Measurements from ENCODE around the gene RETREG2. TPM values are rescaled to one million over a fixed set of nuclear protein-coding genes. Genes with fewer than 3 reads are reported as not detected.
"Not testable (repeated sequence)": the region's sequence is repeated elsewhere in the genome, so short reads cannot be mapped to it uniquely, and the experiment has no call there.

The RETREG2 gene
- total RNA-seq, 1 donor from 2014 or later: 70.0 TPM

DNA sequence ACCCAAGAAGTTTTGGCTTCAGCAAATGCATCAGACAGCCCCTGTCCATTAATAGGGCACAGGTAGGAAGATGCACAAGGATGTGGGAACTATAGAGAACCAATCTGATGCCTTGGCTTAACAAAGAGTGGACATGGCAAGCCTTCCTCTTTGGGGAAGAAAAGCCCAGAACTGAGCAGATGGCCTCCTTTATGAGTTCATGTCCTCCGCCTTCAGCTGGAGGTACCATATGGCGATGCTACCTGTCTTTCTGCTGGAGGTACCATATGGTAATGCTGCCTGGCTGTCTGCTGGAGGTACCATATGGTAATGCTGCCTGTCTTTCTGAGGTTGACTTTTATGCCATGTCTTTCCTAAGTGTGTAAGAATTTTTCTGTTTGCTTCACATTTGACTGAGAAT, 6.0 kb downstream of the RETREG2 start:
- no peak for DNase-seq (ENCODE audit: low spot score in 2 of 2, unreplicated experiment in 2 of 2)
- H3K27me3 Mint-ChIP-seq (ENCODE audit: low read depth): no peaks in the 10 kb centered on the region
- no peak overlapping the region for H3K4me3 Mint-ChIP-seq
- H3K4me1 Mint-ChIP-seq: peaks cover 3% of the 10 kb centered on the region
- H3K27ac Mint-ChIP-seq: no peak overlapping the region
- peaks cover 21% of the 10 kb centered on the region for H3K36me3 Mint-ChIP-seq
- no peaks in the 10 kb centered on the region for H3K9me3 Mint-ChIP-seq
- TF ChIP-seq, protein P1, sequence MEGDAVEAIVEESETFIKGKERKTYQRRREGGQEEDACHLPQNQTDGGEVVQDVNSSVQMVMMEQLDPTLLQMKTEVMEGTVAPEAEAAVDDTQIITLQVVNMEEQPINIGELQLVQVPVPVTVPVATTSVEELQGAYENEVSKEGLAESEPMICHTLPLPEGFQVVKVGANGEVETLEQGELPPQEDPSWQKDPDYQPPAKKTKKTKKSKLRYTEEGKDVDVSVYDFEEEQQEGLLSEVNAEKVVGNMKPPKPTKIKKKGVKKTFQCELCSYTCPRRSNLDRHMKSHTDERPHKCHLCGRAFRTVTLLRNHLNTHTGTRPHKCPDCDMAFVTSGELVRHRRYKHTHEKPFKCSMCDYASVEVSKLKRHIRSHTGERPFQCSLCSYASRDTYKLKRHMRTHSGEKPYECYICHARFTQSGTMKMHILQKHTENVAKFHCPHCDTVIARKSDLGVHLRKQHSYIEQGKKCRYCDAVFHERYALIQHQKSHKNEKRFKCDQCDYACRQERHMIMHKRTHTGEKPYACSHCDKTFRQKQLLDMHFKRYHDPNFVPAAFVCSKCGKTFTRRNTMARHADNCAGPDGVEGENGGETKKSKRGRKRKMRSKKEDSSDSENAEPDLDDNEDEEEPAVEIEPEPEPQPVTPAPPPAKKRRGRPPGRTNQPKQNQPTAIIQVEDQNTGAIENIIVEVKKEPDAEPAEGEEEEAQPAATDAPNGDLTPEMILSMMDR (IDR thresholded peaks at IDR 0.05; ENCODE audit: unreplicated experiment): no peak

DNA sequence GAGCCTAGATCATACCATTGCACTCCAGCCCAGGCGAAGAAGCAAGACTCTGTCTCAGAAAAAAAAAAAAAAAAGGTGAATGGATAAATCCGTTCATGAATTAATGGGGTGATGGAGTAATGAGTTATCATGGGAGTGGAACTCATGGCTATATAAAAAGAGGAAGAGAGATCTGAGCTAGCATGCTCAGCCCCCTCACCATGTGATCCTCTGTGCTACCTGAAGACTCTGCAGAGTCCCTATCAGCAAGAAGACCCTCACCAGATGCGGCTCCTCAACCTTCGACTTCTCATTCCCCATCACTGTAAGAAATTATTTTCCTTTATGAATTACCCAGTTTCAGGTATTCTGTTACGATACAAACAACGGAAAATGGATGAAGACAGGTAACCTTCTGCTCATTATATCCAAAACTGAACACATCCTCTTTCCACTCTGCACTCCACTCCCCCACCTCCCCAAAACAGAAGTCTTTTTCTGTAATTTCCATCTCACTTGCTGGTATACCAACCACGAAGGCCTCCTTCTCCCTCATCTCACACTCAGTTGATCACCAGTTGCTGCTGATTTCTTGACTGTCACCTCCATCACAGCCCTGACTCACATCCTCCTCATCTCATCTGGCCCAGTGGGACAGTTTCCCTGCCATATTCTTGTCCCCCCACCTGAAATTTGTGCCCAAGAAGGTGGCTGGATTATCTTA, 8.8 kb downstream of the RETREG2 start:
- TF ChIP-seq, protein P1 (IDR thresholded peaks at IDR 0.05; ENCODE audit: unreplicated experiment): no peak
- Mint-ChIP-seq H3K4me3 (no peak overlapping the region), H3K4me1 (no peaks in the 10 kb centered on the region), H3K36me3 (peaks cover 7% of the 10 kb centered on the region), H3K27me3 (ENCODE audit: low read depth) (no peaks in the 10 kb centered on the region), H3K9me3 (no peaks in the 10 kb centered on the region), H3K27ac (no peak overlapping the region)
- no peak for DNase-seq (ENCODE audit: low spot score in 2 of 2, unreplicated experiment in 2 of 2)

DNA sequence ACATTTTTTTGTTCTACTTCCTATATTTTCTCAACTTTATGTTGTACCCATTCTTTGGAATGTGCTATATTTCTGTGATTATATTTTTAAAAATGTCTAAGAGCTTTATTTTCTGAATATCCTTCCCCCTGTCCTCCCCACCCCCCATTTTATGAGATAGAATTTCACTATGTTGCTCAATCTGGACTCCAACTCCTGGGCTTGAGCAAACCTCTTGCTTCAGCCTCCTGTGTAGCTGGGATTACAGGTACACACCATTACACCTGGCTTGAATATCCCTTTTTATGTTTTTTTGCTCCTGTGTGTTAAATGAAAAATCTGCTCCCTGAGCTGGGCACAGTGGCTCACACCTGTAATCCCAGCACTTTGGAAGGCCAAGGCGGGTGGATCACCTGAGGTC, 19.3 kb downstream of the RETREG2 start:
- no peaks in the 10 kb centered on the region for H3K9me3 Mint-ChIP-seq
- TF ChIP-seq, protein P1 (IDR thresholded peaks at IDR 0.05; ENCODE audit: unreplicated experiment): no peak
- H3K27ac Mint-ChIP-seq: no peak overlapping the region
- no peaks in the 10 kb centered on the region for H3K4me1 Mint-ChIP-seq
- DNase-seq (ENCODE audit: low spot score in 2 of 2, unreplicated experiment in 2 of 2): no peak
- H3K27me3 Mint-ChIP-seq (ENCODE audit: low read depth): peaks cover 15% of the 10 kb centered on the region
- no peak overlapping the region for H3K4me3 Mint-ChIP-seq
- no peaks in the 10 kb centered on the region for H3K36me3 Mint-ChIP-seq

DNA sequence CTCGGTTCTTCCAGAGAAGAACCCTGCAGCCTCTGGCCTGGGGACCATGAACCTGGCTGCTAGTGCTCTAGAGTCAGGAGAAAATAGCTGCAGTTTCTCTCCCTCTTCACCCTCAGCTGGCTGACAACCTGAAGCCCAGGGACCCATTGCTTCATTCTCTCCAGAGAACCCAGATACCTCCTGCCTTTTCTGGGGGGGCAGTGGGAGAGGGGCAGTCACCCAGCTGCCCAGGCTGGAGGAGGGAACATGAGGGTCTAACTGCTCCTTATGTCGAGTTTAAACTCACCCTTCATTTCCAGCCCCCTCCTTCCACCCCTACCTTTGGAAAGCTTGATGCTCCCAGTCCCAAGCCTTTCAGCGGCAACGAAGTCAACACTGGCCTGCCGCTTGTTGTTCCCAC, 20.9 kb downstream of the RETREG2 start:
- TF ChIP-seq, protein P1 (IDR thresholded peaks at IDR 0.05; ENCODE audit: unreplicated experiment): no peak
- Mint-ChIP-seq H3K4me3 (no peak overlapping the region), H3K36me3 (no peaks in the 10 kb centered on the region), H3K27me3 (ENCODE audit: low read depth) (peaks cover 15% of the 10 kb centered on the region), H3K9me3 (no peaks in the 10 kb centered on the region), H3K4me1 (no peaks in the 10 kb centered on the region), H3K27ac (no peak overlapping the region)
- no peak for DNase-seq (ENCODE audit: low spot score in 2 of 2, unreplicated experiment in 2 of 2)

DNA sequence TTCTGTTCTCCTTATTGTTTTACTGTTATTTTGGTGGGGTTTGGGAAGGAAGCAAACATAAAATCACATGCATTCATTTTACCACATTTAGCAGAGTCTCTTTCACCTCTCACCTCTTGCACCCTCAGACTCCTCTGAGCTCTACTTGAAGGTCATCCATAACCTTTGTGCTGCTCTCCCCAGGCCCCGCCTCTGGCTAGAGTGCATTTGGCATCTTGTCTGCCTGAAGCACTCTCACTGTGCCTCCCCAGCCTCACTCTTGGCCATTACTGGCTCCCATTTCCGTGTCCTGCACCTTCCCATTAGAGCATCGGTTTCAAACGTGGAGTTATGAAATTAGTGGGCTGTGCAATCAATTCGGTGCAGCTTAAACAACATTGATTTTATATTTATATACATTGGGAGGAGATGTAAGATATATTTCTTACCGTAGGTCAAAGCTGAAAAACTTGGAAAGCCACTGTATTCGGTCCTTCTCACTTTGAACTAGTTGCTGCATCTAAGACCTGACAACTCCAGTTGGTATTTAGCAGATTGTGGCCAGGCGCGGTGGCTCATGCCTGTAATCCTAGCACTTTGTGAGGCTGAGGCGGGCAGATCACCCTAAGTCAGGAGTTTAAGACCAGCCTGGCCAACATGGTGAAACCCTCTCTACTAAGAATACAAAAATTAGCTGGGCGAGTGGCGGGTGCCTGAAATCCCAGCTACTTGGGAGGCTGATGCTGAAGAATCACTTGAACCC, 21.6 kb downstream of the RETREG2 start:
- H3K27ac Mint-ChIP-seq: no peak overlapping the region
- DNase-seq (ENCODE audit: low spot score in 2 of 2, unreplicated experiment in 2 of 2): no peak
- H3K4me3 Mint-ChIP-seq: no peak overlapping the region
- H3K27me3 Mint-ChIP-seq (ENCODE audit: low read depth): peaks cover 15% of the 10 kb centered on the region
- TF ChIP-seq, protein P1 (IDR thresholded peaks at IDR 0.05; ENCODE audit: unreplicated experiment): no peak
- no peaks in the 10 kb centered on the region for H3K36me3 Mint-ChIP-seq
- H3K9me3 Mint-ChIP-seq: no peaks in the 10 kb centered on the region
- no peaks in the 10 kb centered on the region for H3K4me1 Mint-ChIP-seq

DNA sequence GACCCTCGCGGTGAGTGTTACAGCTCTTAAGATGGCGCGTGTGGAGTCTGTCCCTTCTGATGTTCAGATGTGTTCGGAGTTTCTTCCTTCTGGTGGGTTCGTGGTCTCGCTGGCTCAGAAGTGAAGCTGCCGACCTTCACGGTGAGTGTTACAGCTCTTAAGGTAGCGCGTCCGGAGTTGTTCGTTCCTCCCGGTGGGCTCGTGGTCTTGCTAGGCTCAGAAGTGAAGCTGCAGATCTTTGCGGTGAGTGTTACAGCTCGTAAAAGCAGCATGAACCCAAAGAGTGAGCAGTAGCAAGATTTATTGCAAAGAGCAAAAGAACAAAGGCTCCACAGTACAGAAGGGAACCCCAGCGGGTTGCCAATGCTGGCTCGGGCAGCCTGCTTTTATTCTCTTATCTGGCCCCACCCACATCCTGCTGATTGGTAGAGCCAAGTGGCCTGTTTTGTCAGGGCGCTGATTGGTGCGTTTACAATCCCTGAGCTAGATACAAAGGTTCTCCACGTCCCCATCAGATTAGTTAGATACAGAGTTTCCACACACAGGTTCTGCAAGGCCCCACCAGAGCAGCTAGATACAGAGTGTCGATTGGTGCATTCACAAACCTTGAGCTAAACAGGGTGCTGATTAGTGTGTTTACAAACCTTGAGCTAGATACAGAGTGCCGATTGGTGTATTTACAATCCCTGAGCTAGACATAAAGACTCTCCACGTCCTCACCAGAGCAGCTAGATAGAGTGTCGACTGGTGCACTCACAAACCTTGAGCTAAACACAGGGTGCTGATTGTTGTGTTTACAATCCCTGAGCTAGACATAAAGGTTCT, 22.6 kb downstream of the RETREG2 start:
- not testable (repeated sequence) for H3K36me3 Mint-ChIP-seq; H3K27ac Mint-ChIP-seq; H3K4me1 Mint-ChIP-seq; H3K9me3 Mint-ChIP-seq; H3K4me3 Mint-ChIP-seq; DNase-seq (ENCODE audit: low spot score in 2 of 2, unreplicated experiment in 2 of 2); H3K27me3 Mint-ChIP-seq (ENCODE audit: low read depth)

DNA sequence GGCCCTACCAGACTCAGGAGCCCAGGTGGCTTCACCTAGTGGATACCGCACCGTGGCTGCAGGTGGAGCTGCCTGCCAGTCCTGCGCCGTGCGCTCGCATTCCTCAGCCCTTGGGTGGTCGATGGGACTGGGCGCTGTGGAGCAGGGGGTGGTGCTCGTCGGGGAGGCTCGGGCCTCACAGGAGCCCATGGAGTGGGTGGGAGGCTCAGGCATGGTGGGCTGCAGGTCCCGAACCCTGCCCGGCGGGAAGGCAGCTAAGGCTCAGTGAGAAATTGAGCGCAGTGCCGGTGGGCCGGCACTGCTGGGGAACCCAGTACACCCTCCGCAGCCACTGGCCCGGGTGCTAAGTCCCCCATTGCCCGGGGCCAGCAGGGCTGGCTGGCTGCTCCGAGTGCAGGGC, 23.3 kb downstream of the RETREG2 start:
- H3K4me3 Mint-ChIP-seq; DNase-seq (ENCODE audit: low spot score in 2 of 2, unreplicated experiment in 2 of 2): not testable (repeated sequence)

More for the DNA sequence above, 23.3 kb downstream of the RETREG2 start:
- not testable (repeated sequence) for H3K9me3 Mint-ChIP-seq; H3K27ac Mint-ChIP-seq; H3K36me3 Mint-ChIP-seq; H3K4me1 Mint-ChIP-seq; H3K27me3 Mint-ChIP-seq (ENCODE audit: low read depth)
